Natural killer cell (primary cell): ENCODE measurements around the gene DNAI7. TPM values are rescaled to one million over a fixed set of nuclear protein-coding genes. Genes with fewer than 3 reads are reported as not detected.
A peak's percentile ranks its signal among the peaks of the same experiment; 100 is the strongest.

ENCODE experiments used
- ATAC-seq, 3 donors: fragments of 150-1000 bp in 2 of 3; fragments of 200-7000 bp in 1 of 3; cut with Tn5 transposase; 1 replicate in 1 of 3; 2 replicates in 2 of 3; pipeline ENCODE4 v1.10.0; 2021; ENCODE audit warnings: mild to moderate bottlenecking in 2 of 3, moderate library complexity in 2 of 3
- DNase-seq, 2 donors: peaks; one replicate each; pipeline versions ENCODE4 v3.0.0 to v3.0.0-alpha.2; 2013 to 2021; ENCODE audit warnings: mixed read lengths in 1 of 2
- H3K27ac ChIP-seq: one replicate; pipeline ENCODE4 v1.5.1; 2013; ENCODE audit warnings: mild to moderate bottlenecking, low read length
- H3K27me3 ChIP-seq: one replicate; pipeline ENCODE4 v1.6.1; 2013; ENCODE audit warnings: low read length; ENCODE audit not compliant: control insufficient read depth, insufficient read depth
- H3K36me3 ChIP-seq: one replicate; pipeline ENCODE4 v1.6.1; 2013; ENCODE audit warnings: low read length; ENCODE audit not compliant: control insufficient read depth, insufficient read depth
- H3K4me1 ChIP-seq: one replicate; pipeline ENCODE4 v1.6.1; 2013; ENCODE audit warnings: low read length; ENCODE audit not compliant: control insufficient read depth, insufficient read depth
- H3K4me3 ChIP-seq: one replicate; pipeline ENCODE4 v1.5.1; 2013; ENCODE audit warnings: low read length
- H3K9me3 ChIP-seq: one replicate; pipeline ENCODE4 v1.6.1; 2013; ENCODE audit warnings: low read length; ENCODE audit not compliant: control insufficient read depth, insufficient read depth
- H3K27ac Mint-ChIP-seq, 2 donors: one replicate each; pipeline ENCODE4 v1.8.0; 2022; ENCODE audit warnings: mild to moderate bottlenecking in 2 of 2, mixed read lengths in 2 of 2, moderate library complexity in 1 of 2
- H3K27me3 Mint-ChIP-seq, 2 donors: one replicate each; pipeline ENCODE4 v1.8.0; 2022; ENCODE audit warnings: low read depth in 2 of 2, mixed read lengths in 2 of 2
- H3K36me3 Mint-ChIP-seq: one replicate; pipeline ENCODE4 v1.8.0; 2022; ENCODE audit warnings: mixed read lengths
- H3K4me1 Mint-ChIP-seq, 2 donors: one replicate each; pipeline ENCODE4 v1.8.0; 2022; ENCODE audit warnings: mixed read lengths in 2 of 2
- H3K4me3 Mint-ChIP-seq: one replicate; pipeline ENCODE4 v1.8.0; 2022; ENCODE audit warnings: mild to moderate bottlenecking, moderate library complexity, mixed read lengths
- H3K9me3 Mint-ChIP-seq, 2 donors: one replicate each; pipeline ENCODE4 v1.8.0; 2022; ENCODE audit warnings: mixed read lengths in 2 of 2
- CTCF ChIP-seq: fragments of 200-600 bp; IDR thresholded peaks from one replicate; pipeline ENCODE4 v1.8.0; 2022; ENCODE audit warnings: antibody characterized with exemption
- WGBS: methylation state at CpG from one replicate; pipeline ENCODE4 v1.1.7; 2013; ENCODE audit warnings: missing lambda C conversion rate; ENCODE audit not compliant: insufficient coverage; 5-methylcytosine and 5-hydroxymethylcytosine counted together
- intact Hi-C: fragments of 100-400 bp; cut with micrococcal nuclease; formaldehyde crosslinking; loops from one replicate; pipeline ENCODE4 v1.14.2; 2022
- total RNA-seq, 4 donors: library from RNA; stranded (reverse); fragments of 120-200 nt in 1 of 4; gene quantifications; one replicate each; pipeline versions ENCODE4 v1.2.3 to v1.2.4, GENCODE V29; 2013 to 2022

Gene DNAI7
- total RNA-seq, 3 donors from 2014 or later (not counting 1 experiment from before 2014, with no cell fraction given): 0.15 to 0.59 (median 0.48) TPM

GRCh38 chr12:25213338-25213737, 18.4 kb upstream of the DNAI7 start:
- Histone ChIP-seq H3K9me3 (no peaks in the 10 kb centered on the region), H3K4me3 (no peak overlapping the region), H3K36me3 (peaks cover 24% of the 10 kb centered on the region), H3K4me1 (no peaks in the 10 kb centered on the region), H3K27me3 (no peaks in the 10 kb centered on the region), H3K27ac (no peak overlapping the region)
- no peaks in the 10 kb centered on the region for H3K27me3 Mint-ChIP-seq
- no peak overlapping the region for H3K27ac Mint-ChIP-seq
- intact Hi-C loops: no loop called here
- TF ChIP-seq CTCF: no peak
- peaks cover 7% of the 10 kb centered on the region for H3K36me3 Mint-ChIP-seq
- peaks cover 0 to 6% of the 10 kb centered on the region in 2 donors for H3K4me1 Mint-ChIP-seq
- no peak overlapping the region for H3K4me3 Mint-ChIP-seq
- no peaks in the 10 kb centered on the region for H3K9me3 Mint-ChIP-seq
- no peak for DNase-seq
- no CpG with 5 or more reads among the region's 1 CpG for WGBS
- ATAC-seq: no peak

DNA sequence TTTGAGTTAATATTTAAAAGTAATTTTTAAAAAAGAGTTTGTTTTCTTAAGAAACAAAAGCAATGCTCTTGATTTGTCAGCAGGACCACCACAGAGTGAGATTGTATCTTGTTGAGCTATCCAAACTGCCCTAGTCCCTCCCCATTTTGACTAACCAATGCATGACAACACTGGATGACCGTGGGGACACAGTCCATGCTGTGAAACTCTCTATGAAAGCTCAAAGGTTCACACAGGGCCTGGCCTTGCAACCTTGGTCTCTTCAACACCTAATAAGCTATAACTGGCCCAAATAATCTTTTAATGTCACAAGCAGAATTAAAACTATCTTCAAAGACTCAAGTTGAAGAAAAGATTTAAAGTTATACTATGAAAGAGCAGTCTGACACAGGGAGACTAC, 13.6 kb upstream of the DNAI7 start:
- peaks cover 40% of the 10 kb centered on the region for H3K36me3 ChIP-seq
- Mint-ChIP-seq H3K36me3 (peaks cover under 1% of the 10 kb centered on the region), H3K27me3 (no peaks in the 10 kb centered on the region), H3K4me1 (no peaks in the 10 kb centered on the region), H3K9me3 (no peaks in the 10 kb centered on the region), H3K27ac (peak overlapping the region in 1 of 2 donors; percentile 57), H3K4me3 (no peak overlapping the region)
- DNase-seq: no peak
- no peaks in the 10 kb centered on the region for H3K27me3 ChIP-seq
- intact Hi-C loops: no loop called here
- no peaks in the 10 kb centered on the region for H3K9me3 ChIP-seq
- 74% methylated on average over 1 of the region's 1 CpG for WGBS
- no peaks in the 10 kb centered on the region for H3K4me1 ChIP-seq
- H3K4me3 ChIP-seq: no peak overlapping the region
- no peak for ATAC-seq
- TF ChIP-seq CTCF: no peak
- no peak overlapping the region for H3K27ac ChIP-seq

- no peaks in the 10 kb centered on the region for H3K36me3 Mint-ChIP-seq
- DNase-seq: no peak
Observed at GRCh38 chr12:25207846-25208245, 12.9 kb upstream of the DNAI7 start.

More at GRCh38 chr12:25207846-25208245, 12.9 kb upstream of the DNAI7 start:
- H3K9me3 Mint-ChIP-seq: no peaks in the 10 kb centered on the region
- WGBS: no CpG with 5 or more reads among the region's 1 CpG
- no peak for ATAC-seq
- intact Hi-C loops: no loop called here
- H3K9me3 ChIP-seq: no peaks in the 10 kb centered on the region
- no peaks in the 10 kb centered on the region for H3K27me3 Mint-ChIP-seq
- H3K27me3 ChIP-seq: no peaks in the 10 kb centered on the region
- H3K27ac Mint-ChIP-seq: peak overlapping the region in 1 of 2 donors; percentile 8
- no peak overlapping the region for H3K4me3 ChIP-seq
- H3K4me1 ChIP-seq: no peaks in the 10 kb centered on the region
- no peaks in the 10 kb centered on the region for H3K4me1 Mint-ChIP-seq
- H3K27ac ChIP-seq: no peak overlapping the region
- H3K36me3 ChIP-seq: peaks cover 40% of the 10 kb centered on the region
- TF ChIP-seq CTCF: no peak
- no peak overlapping the region for H3K4me3 Mint-ChIP-seq
